NCI-H1436 treated with DMSO at 0.1 percent for 48 hours (cell line): ENCODE measurements around the gene SLC18A2.

Source experiments
- DNase-seq: peaks from one replicate; lab custom pipeline; 2025; lab: John Stamatoyannopoulos, UW

The SLC18A2 gene

GRCh38 chr10:117237401-117237991 is 3.4 kb upstream of the SLC18A2 start:
- DNase-seq: no peak

- DNase-seq: no peak
Observed at GRCh38 chr10:117239051-117239450, 1.9 kb upstream of the SLC18A2 start.

- no peak for DNase-seq
Observed at GRCh38 chr10:117239721-117240620, 943 bp upstream of the SLC18A2 start.

- no peak for DNase-seq
Observed at GRCh38 chr10:117241541-117242462, 888 bp downstream of the SLC18A2 start.

- no peak for DNase-seq
Observed at GRCh38 chr10:117242463-117242832, 1.5 kb downstream of the SLC18A2 start.

GRCh38 chr10:117246997-117247671 is 6.2 kb downstream of the SLC18A2 start:
- DNase-seq: no peak

- no peak for DNase-seq
Observed at GRCh38 chr10:117248750-117249465, 8.0 kb downstream of the SLC18A2 start.

GRCh38 chr10:117249493-117250093 is 8.7 kb downstream of the SLC18A2 start:
- no peak for DNase-seq

DNA sequence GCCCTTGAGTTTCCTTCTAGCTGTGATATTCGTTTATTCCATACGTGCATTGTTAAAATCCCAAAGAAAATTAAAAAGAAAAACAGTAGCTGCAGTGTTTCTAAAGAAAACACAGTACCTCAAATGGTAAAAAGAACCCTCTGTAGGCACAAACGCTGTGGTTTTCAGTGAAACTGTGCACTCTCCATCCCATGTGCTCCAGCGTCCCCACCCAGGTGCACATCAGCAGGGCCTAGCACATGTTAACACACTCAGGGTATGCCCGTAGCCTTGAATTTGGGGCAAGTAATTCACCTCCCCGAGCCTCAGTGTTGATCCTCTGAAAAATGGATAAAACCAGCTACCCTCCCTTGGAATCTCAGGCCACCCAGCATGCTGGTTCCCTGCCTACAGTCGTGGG is 9.5 kb downstream of the SLC18A2 start:
- DNase-seq: no peak

GRCh38 chr10:117253908-117254307 is 13.0 kb downstream of the SLC18A2 start:
- DNase-seq: no peak

DNA sequence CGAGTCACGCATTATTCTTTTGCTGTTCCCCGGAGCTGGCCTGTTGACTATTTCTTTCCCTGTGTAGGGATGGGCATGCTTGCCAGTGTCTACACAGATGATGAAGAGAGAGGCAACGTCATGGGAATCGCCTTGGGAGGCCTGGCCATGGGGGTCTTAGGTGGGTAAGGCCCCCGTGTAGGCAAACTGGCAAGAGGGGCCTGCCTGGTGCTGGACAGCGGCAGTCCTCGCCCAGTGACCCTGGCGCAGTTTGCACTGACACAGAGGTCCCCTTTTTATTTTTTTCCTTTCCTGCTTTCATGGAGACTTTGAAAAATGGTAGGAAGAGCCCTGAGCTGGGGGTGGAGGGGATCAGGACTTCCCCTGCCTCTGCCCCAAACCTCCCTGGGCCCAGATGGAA is 13.4 kb downstream of the SLC18A2 start:
- DNase-seq: no peak

GRCh38 chr10:117254774-117255735 is 14.1 kb downstream of the SLC18A2 start:
- no peak for DNase-seq

- no peak for DNase-seq
Observed at GRCh38 chr10:117255835-117256460, 15.0 kb downstream of the SLC18A2 start.

GRCh38 chr10:117256910-117257309 is 16.0 kb downstream of the SLC18A2 start:
- DNase-seq: no peak

DNA sequence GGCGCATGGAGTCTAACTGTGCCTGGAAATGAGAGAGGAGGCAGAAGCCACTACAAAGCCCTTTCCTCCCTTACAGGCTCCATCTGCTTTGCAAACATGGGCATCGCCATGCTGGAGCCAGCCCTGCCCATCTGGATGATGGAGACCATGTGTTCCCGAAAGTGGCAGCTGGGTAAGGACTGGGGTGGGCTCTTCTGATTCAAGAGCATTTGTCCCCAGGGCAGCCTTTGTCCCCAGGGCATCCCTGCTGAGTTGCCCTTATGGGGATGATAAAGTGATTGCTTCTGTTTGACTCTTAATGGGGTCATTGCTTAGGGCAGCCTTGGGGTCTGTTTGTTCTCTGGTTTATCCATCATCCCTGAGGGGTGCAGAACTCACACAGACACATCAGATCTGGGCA is 16.8 kb downstream of the SLC18A2 start:
- DNase-seq: no peak

- DNase-seq: no peak
Observed at GRCh38 chr10:117259279-117259678, 18.4 kb downstream of the SLC18A2 start.

DNA sequence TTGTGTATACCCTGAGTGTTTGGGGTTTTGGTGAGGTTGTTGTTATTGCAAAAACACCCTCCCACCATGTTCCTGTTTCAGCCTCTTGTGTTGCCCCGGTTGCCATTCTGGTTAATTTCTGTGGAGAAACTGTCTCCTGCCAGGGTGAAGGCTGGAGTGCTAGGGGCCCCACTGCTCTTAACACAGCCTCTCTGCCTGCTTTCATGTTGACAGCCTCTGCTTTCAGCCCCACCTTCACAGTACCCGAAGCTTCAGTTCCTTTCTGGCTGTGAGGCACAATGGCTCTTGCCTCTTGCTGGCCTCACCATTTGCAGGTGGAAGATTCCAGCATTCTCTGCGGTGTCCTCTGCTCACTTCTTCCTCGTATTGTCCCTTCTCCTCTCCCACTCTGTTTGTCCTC is 19.2 kb downstream of the SLC18A2 start:
- no peak for DNase-seq

DNA sequence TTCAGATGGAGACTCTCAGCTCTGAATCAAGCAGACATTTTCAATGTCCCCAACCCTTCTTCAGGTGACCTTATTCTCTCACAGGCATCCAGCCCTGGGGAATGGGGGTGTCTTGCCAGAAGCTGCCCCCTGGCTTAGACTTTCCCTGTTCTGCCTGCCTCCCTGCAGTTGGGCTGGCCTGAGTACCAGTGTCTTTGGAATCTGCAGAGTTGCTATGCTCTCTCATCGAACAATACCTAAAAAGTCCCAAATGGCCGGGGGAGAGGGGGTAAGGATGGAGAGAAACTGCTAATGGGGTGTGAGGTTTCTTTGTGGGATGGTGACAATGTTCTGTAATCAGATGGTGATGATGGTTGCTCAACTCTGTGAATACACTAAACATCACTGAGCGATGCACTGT is 20.6 kb downstream of the SLC18A2 start:
- no peak for DNase-seq

GRCh38 chr10:117262291-117262902 is 21.5 kb downstream of the SLC18A2 start:
- no peak for DNase-seq
